HG03457 (cell line): ENCODE measurements around the gene PANX2.
"Not testable (repeated sequence)": the region's sequence is repeated elsewhere in the genome, so short reads cannot be mapped to it uniquely, and the experiment has no call there.

Source experiments
- ATAC-seq: cut with Tn5 transposase; IDR thresholded peaks from one replicate; pipeline ENCODE4 v1.9.1; 2021; ENCODE audit warnings: moderate number of reproducible peaks; ENCODE audit not compliant: unreplicated experiment

The PANX2 gene

DNA sequence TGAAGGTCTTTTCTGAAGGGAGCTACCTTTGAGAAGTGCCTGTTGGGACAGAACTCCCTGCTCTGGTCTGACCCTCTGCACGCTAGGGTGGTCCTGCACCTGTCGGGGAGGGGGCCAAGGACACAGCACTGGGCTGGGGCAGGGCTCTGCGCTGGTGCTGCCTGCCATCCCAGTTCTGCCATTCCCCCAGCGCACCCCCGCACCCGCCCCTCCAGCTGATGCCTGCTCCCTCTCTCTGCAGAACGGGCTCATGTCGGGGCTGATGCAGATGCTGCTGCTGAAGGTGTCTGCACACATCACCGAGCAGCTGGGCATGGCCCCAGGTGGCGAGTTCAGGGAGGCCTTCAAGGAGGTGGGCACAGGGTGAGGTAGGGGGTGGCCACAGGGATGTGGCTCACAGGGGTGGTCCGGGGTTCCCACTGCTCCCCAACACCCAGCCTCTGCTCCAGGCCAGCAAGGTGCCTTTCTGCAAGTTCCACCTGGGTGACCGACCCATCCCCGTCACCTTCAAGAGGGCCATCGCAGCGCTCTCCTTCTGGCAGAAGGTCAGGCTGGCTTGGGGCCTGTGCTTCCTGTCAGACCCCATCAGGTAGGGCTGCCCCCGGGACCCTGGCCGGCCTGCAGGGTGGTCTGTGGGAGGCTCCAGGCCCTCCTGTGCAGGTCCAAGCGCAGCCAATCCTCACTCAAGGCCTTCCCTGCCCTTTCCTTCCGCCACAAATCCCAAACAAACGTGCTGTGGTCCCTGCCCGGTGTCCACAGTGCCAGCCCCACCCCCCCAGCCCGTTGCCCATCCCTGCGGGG lies 26.7 kb downstream of the PANX2 start:
- ATAC-seq, result no peak

DNA sequence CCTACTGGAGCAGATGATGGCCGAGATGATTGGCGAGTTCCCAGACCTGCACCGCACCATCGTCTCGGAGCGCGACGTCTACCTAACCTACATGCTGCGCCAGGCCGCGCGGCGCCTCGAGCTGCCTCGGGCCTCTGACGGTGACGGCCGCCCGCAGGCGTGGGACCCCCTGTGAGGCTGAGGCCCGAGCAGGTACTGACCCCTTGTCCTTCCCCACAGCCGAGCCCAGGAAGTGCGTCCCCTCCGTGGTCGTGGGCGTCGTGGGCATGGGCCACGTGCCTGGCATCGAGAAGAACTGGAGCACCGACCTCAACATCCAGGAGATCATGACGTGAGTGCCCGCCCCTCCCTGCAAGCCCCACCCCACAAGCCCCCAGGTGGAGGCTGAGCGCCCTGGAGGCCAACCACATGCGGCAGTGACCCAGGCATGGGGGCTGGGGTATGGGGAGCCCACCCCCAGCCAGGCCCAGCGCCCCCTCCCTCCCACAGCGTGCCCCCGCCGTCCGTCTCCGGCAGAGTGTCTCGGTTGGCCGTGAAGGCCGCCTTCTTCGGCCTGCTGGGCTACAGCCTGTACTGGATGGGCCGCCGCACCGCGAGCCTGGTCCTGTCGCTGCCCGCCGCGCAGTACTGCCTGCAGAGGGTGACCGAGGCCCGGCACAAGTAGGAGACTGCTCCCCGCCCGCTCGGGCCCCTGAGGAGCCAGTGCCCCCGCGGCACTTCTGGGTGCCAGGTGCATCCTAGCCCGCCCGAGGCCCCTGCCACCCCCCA lies 27.5 kb downstream of the PANX2 start:
- ATAC-seq, result no peak

DNA sequence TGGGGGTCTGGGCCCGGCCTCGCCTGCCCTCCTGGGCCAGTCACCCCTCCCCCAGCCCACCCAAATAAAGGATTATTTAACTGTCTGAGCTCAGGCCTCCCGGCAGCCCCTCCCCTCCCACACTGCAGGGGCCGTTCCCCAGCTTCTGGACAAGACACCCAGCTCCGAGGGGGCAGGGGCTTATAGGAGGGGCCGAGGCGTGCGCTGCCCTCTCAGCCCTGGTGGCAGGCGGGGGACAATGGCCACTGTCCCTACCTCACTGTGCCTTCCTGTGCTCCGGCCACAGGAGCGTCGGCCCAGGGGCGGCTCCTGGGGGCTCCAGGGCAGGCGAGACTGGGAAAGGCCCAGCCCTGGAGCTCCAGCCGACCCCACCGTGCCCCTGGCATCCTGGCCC lies 28.1 kb downstream of the PANX2 start:
- ATAC-seq, result no peak

DNA sequence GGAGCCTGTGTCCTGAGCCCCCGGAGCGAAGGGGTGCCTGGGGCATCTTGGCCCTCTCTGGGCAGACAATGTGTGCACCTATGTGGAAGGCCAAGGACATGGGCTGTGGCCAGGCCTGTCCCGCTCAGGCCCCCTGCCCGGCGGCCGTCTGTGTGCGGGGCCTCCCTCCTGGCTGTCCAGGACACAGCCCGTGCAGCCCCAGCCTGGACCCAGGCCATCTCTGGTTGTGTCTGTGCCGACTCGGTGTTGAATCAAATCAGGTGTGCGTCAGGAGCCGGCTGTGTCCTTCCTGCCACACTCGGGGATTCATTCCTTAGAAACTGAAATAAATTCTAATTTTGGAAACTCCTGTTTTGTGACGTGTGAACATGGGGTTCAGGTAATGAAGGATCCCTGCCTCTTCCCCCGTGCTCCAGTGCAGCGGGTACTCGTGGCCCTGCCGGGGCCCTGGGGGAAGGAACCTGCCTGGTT lies 28.8 kb downstream of the PANX2 start:
- no peak for ATAC-seq

DNA sequence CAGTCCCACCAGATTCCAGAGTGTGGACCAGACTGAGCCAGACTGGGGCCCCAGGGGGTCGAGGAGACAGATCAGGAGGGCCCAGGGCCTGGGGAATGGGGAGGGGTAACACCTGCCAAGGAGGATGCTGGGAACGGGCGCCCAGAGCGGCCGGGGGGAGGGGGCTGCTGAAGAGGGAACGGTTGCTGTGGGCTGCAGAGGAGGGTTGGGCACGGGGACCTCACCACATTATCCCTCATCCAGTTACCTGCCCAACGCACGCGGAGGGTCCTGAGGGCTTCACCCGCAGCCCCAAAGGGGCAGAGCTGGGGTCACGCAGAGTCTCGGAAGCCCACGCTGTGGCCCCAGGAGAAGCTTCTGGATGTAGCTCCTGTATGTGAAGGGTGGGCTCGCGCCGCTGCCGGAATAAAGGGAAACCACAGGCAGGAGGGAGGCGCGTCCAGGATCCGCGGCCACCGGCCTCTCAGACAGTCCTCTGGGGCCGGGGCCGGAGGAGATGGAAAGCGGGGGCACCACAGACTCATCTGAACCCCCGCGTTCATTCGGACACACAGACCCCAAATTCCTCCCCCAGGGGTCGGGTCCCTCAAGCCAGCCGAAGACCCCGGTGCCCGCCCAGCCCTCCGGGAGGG lies 29.4 kb downstream of the PANX2 start:
- ATAC-seq, result no peak

DNA sequence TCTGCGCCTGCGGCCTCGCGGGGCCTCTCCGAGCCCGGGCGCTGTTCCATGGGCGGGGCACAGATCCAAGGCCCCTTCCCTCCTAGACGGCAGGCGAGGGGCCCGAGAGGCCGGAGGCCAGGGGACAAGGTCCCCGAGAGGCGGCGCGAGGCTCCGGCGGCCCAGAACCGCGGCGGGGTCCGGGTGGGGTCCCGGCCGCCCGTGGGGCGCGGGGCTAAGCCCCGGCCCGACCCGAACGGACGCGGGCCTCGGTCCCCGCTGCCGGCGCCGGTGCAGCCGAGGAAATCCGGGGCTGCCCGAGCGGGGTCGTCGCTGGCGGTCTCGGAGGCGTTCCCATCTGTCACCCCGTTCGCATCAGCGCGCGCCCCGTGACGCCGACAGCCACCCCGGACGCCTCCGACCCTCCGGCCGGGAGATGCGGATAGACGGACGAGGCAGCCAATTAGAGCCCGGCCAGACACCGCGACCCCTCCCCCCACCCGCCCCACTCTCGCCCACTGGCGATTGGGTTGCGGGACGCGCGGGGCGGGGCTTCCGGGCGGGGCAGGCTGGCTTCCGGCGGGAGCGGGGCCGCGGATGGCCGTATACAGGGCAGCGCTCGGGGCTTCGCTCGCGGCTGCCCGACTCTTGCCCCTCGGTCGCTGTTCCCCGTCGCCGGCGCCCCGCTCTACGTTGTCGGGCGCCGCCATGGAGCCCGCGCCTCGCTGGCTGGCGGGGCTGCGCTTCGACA lies 30.1 kb downstream of the PANX2 start, which contains the start of gene SELENOO:
Gene SELENOO (plus strand): TSS at position 551 of the 730 bp plus-strand sequence. CDS start 26 bp downstream, at position 577.
- ATAC-seq, result no peak

DNA sequence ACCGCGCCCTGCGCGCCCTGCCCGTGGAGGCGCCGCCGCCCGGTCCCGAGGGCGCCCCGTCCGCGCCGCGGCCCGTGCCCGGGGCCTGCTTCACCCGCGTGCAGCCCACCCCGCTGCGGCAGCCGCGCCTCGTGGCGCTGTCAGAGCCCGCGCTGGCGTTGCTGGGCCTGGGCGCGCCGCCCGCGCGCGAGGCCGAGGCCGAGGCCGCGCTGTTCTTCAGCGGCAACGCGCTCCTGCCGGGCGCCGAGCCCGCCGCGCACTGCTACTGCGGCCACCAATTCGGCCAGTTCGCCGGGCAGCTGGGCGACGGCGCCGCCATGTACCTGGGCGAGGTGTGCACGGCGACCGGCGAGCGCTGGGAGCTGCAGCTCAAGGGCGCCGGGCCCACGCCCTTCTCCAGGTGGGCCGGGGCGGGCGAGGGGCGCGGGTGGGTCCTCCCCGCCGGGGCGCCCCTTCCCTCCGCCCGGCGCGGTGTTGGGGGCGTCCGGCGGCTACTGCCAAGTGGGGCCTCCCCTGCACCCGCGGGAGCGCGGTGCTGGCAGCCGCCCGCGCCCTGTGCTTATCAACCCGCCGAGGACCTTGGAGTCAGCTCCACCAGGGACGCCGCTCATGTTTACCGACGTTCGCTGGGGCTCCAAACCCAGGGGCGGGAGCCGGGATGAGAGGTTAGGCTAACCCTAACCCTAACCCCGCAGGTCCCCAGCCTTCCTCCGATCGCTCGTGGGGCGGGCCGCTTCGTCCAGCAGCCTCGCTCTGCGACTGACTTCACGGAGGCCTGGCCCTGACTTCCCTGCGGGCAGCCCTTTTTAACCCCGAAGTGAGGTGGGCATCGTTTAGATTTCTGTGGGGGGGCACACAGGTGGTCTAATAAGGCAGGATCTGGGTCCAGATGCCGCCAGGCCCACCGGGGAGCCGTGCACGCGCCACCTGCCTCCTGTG lies 30.9 kb downstream of the PANX2 start:
- ATAC-seq, result no peak

DNA sequence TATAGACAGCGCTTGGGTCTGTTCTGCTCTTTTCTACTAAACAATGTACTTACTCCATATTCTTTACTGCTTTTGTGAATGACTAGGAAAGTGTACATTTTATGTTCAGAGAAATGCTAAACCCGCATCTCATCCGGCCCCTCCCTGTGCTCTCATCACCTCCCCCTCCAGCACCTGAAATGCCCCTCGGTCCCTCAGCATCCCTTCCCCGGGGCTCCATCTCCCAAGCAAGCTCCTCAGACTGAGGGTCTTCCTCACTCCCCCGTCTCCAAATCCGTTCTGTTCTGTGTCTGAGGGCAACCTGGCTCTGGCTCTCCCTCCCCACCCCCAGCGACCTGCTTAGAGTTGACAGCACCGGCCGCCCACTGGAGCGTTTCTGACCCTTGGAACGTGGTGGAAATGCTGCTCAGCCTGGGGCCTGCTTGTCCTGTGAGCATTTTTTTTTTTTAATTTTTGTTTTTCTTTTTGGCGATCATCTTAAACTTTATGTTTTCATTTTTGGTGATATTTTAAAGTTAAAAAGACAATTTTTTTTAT lies 31.7 kb downstream of the PANX2 start:
- no peak for ATAC-seq

DNA sequence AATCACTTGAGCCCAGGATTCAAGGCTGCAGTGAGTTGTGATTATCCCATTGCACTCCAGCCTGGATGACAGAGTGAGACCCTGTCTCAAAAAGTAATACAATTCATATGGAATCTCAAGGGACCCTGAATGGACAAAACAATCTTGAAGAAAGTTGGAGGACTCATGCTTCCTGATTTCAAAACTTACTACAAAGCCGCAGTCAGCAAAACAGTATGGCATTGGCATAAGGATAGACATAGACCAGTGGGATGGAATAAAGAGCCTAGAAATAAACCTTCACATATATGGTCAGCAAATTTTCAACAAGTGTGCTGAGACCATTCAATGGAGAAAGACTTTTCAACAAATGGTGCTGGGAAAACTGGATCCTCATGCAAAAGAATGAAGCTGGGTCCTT lies 32.8 kb downstream of the PANX2 start:
- ATAC-seq, result no peak

DNA sequence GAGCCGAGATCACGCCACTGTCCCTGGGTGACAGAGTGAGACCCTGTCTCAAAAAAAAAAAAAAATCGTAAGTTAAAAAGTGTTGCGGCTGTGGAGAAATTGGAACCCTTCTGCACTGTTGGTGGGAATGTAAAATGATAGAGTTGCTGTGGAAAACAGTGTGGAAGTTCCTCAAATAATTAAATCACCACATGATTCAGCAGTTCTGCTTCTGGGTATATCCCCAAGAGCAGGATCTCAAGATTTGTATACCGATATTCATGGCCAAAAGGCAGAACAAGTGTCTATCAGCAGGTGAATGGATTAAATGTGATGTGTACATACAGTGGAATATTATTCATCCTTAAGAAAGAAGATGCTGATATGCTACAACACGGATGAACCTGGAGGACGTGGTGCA lies 34.0 kb downstream of the PANX2 start:
- ATAC-seq, result no peak

DNA sequence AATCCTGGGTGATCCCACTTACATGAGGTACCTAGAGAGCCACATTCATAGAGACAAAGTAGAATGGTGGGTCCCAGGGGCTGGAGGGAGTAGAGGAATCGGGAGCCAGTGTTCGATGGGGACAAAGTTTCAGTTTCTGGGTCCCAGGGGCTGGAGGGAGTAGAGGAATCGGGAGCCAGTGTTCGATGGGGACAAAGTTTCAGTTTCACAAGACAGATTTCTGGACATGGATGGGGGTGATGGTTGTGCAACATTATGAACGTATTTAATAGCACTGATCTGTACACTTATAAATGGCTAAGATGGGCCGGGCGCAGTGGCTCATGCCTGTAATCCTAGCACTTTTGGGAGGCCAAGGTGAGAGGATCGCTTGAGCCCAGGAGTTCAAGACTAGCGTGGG lies 34.5 kb downstream of the PANX2 start:
- not testable (repeated sequence) for ATAC-seq

DNA sequence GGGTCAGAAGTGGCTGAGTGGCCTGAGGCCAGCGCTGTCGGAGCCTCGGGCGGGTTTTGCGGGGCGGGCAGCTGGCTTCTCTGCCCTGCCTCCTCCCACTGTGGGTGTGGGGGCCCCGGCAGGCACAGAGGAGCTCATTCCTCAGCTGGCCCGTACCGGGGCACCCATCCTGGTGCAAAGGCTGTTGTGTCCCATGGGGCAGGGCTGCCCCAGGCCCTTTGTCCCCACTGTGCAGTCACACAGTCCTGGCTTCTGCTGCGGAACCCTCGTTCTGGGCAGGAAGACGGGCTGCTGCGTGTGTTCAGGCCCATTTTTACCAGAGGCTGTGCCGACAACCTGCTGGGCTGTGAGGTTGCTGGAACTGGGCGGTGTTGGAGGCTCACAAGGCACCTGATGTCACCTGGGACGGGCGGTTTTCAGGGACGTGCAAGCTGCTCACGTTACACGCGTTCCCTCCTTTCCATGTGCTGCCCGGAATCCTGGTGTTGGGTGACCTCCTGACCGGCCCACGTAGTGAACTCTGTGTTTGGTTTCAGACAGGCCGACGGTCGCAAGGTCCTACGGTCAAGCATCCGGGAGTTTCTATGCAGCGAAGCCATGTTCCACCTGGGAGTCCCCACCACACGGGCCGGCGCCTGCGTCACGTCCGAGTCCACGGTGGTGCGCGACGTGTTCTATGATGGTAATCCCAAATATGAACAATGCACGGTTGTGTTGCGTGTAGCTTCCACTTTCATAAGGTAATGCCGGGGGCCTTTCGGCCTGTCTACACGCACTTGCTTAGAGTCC lies 35.4 kb downstream of the PANX2 start:
- ATAC-seq, result no peak

DNA sequence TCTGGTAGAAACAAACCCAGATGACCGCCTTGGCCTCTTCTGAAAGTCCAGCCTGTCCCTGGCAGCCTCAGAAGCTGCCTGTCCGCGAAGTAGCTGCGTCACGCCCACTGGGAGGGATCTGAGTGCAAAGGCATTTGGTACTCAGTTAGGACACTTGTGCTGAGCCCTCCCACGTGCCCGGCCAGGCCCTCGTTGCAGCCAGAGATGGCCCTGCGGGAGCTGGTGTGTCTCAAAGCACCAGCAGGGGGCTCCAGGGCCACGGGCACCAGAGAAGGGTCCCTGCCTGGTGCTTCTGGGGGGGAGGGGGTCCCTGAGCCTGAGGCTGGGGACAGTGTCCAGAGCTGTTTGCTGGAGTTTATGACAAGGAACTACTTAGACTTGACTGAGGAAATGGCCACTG lies 36.1 kb downstream of the PANX2 start:
- ATAC-seq, result no peak

DNA sequence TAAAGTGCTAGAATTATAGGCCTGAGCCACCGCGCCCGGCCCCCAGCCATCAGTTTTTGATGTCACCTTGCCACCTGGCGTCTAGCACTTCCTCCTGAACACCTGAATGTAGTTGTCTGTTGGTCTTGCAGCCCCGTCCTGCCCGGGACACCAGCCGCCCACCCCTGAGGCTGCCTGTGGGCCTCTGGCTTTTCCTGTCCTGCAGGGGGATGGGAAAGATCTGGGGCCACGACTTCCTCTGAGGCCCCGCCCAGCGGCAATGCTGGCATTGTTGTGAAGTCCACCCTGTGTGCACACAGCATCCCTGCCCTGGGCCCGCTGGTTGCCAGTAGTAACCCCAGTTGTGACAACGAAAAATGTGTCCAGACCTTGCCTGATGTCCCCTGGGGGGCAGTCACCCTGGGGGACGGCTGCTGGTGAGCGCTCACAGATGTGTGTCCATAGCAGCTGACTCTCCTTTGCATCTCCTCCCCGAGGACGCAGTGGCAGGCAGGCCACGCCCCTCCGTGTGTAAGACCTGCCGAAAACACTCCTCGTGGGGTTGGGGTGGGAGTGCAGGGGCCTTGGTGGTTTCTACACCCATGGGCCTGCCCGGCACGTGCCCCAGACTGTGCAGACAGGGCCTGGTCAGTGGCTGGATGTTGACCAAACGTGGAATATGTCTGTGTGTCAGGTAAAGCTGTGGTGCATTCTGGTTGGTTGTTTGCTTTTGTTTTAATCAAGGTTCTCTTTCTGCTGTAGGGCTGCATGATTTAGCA lies 37.0 kb downstream of the PANX2 start:
- ATAC-seq, result no peak

DNA sequence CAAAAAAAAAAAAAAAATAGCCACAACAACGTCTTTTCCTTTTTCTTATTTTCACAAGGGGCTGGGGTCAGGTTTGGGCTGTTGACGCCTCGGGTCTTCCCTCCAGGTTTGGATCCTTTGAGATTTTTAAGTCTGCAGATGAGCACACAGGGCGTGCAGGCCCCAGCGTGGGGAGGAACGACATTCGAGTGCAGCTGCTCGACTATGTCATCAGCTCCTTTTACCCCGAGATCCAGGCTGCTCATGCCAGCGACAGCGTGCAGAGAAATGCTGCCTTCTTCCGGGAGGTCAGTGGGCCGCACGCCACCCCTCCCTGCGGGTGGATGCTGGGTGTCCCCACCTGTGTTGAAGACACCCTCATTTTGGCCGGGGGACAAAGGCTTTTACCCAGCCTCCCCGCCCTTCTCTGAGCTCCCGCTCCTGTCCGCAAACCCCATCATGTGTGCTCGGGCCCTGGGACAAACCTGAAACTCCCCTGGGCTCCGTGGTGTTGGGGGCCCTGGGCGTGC lies 38.0 kb downstream of the PANX2 start:
- ATAC-seq, result no peak

DNA sequence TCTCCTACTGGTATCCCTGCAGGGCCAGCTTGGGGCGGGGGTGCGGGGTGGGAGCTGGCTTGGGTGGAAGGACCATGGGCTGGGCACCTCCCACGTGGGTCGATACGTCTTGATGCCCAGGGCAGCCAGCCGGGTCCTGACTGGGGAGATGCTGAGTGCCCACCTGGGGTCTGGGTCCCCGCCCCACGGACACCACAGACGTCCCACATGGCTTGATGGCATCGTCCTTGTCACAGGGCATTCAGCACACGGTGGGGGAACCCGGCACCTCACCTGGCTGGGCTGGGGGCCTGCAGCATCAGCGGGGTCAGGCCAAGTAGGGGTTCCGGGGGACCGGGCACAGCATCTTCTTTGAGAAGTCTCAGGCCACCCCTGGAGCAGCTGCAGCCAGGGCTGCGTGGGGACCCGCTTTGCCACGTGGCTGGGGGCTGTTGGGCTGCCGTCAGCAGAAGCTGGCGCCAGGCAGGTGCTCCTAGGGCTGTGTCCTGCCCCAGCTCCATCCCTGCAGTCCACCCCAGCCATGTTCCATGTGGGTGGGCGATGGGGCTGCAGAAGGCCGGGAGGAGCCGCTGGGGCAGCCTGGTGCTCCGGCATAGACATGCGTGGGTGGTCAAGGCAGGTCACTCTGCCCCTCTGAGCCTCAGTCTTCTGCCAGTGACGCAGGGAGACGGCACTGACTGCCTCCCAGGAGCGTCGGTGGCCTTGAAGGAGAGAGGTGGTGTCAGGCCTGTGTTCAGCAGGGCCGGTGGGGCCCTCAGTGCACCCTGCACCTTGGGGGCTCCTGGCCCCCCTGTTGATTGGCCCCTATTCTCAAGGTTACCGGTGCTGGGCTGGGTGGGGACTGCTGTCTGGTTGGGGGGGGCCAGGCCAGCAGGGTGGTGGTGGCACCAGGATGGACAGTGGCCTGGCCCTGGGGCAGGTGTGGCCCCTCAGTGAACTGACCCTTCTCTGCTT lies 38.7 kb downstream of the PANX2 start:
- no peak for ATAC-seq

DNA sequence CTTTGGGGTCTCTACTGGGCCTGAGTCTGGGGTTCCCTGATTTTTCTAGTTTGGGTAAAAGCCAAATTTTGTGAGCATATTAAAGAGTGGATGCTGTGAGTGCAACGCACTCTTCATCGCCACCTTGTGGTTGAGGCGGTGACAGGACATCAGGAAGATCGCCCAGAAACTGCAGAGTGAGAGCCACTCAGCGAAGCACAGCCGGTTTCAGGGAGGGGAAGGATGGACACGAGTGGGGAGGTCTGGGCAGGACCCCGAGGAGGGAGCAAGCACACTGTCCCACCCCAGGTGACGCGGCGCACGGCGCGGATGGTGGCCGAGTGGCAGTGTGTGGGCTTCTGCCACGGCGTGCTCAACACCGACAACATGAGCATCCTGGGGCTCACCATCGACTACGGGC lies 39.4 kb downstream of the PANX2 start:
- ATAC-seq, result no peak
